ENCODE results near the gene BCL11B. TPM values are rescaled to one million over a fixed set of nuclear protein-coding genes. Genes with fewer than 3 reads are reported as not detected.

The BCL11B gene
- total and polyA plus RNA-seq, 2 of the 8 experiments (the other 6 are each of a cell fraction or from before 2014, with no cell fraction given), result 0.63 to 5.9 TPM

DNA sequence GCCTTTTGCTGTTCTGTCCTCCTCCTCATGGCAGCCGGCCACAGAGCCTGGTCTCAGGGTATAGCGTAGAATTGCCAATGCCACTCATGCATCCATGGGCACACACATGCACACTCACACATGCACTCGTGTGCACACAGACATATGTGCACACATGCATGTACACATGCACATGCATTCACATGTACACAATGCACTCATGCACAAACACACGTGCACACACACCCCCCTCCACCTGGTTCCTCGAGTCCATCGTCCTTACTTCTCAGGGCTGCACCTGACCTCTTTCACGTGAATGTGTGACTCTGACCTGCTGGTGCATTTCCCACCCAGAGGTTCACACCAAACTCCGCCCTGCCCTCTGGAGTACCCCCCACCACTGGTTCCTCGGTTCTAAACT, 60.6 kb downstream of the BCL11B start (continued):
- TF ChIP-seq, protein P1, sequence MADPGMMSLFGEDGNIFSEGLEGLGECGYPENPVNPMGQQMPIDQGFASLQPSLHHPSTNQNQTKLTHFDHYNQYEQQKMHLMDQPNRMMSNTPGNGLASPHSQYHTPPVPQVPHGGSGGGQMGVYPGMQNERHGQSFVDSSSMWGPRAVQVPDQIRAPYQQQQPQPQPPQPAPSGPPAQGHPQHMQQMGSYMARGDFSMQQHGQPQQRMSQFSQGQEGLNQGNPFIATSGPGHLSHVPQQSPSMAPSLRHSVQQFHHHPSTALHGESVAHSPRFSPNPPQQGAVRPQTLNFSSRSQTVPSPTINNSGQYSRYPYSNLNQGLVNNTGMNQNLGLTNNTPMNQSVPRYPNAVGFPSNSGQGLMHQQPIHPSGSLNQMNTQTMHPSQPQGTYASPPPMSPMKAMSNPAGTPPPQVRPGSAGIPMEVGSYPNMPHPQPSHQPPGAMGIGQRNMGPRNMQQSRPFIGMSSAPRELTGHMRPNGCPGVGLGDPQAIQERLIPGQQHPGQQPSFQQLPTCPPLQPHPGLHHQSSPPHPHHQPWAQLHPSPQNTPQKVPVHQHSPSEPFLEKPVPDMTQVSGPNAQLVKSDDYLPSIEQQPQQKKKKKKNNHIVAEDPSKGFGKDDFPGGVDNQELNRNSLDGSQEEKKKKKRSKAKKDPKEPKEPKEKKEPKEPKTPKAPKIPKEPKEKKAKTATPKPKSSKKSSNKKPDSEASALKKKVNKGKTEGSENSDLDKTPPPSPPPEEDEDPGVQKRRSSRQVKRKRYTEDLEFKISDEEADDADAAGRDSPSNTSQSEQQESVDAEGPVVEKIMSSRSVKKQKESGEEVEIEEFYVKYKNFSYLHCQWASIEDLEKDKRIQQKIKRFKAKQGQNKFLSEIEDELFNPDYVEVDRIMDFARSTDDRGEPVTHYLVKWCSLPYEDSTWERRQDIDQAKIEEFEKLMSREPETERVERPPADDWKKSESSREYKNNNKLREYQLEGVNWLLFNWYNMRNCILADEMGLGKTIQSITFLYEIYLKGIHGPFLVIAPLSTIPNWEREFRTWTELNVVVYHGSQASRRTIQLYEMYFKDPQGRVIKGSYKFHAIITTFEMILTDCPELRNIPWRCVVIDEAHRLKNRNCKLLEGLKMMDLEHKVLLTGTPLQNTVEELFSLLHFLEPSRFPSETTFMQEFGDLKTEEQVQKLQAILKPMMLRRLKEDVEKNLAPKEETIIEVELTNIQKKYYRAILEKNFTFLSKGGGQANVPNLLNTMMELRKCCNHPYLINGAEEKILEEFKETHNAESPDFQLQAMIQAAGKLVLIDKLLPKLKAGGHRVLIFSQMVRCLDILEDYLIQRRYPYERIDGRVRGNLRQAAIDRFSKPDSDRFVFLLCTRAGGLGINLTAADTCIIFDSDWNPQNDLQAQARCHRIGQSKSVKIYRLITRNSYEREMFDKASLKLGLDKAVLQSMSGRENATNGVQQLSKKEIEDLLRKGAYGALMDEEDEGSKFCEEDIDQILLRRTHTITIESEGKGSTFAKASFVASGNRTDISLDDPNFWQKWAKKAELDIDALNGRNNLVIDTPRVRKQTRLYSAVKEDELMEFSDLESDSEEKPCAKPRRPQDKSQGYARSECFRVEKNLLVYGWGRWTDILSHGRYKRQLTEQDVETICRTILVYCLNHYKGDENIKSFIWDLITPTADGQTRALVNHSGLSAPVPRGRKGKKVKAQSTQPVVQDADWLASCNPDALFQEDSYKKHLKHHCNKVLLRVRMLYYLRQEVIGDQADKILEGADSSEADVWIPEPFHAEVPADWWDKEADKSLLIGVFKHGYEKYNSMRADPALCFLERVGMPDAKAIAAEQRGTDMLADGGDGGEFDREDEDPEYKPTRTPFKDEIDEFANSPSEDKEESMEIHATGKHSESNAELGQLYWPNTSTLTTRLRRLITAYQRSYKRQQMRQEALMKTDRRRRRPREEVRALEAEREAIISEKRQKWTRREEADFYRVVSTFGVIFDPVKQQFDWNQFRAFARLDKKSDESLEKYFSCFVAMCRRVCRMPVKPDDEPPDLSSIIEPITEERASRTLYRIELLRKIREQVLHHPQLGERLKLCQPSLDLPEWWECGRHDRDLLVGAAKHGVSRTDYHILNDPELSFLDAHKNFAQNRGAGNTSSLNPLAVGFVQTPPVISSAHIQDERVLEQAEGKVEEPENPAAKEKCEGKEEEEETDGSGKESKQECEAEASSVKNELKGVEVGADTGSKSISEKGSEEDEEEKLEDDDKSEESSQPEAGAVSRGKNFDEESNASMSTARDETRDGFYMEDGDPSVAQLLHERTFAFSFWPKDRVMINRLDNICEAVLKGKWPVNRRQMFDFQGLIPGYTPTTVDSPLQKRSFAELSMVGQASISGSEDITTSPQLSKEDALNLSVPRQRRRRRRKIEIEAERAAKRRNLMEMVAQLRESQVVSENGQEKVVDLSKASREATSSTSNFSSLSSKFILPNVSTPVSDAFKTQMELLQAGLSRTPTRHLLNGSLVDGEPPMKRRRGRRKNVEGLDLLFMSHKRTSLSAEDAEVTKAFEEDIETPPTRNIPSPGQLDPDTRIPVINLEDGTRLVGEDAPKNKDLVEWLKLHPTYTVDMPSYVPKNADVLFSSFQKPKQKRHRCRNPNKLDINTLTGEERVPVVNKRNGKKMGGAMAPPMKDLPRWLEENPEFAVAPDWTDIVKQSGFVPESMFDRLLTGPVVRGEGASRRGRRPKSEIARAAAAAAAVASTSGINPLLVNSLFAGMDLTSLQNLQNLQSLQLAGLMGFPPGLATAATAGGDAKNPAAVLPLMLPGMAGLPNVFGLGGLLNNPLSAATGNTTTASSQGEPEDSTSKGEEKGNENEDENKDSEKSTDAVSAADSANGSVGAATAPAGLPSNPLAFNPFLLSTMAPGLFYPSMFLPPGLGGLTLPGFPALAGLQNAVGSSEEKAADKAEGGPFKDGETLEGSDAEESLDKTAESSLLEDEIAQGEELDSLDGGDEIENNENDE (IDR thresholded peaks at IDR 0.05; ENCODE audit: insufficient replicate concordance, low read length), result no peak

Measured in H1 (cell line).